A549 (cell line): ENCODE measurements around the gene IRF8. TPM values are rescaled to one million over a fixed set of nuclear protein-coding genes. Genes with fewer than 3 reads are reported as not detected.

Experiments used
- ATAC-seq, 2 experiments: fragments of 200-7000 bp in 1 of 2; fragments of >200 bp in 1 of 2; cut with Nextera tagmentation in 1 of 2; cut with Tn5 transposase in 1 of 2; 3 replicates each; pipeline versions ENCODE4 v1.8.0 to v1.9.1; 2018 to 2020; ENCODE audit warnings: mild to moderate bottlenecking in 1 of 2, moderate library complexity in 1 of 2
- CTCF ChIA-PET: fragments of 300-600 bp; sonication (Branson Sonifier 250); formaldehyde crosslinking; extraction: SDS; loops from one replicate; lab custom pipeline; 2021; ENCODE audit warnings: antibody characterized with exemption, inconsistent platforms; lab: Yijun Ruan, JAX
- POLR2A ChIA-PET: fragments of 350-600 bp; formaldehyde crosslinking; extraction: SDS; loops from one replicate; lab custom pipeline; 2021; ENCODE audit warnings: antibody characterized with exemption, inconsistent platforms; lab: Yijun Ruan, JAX
- DNase-seq, 2 experiments: peaks; one replicate each; pipeline versions ENCODE4 v3.0.0 to v3.0.0-alpha.2; 2011 to 2016; ENCODE audit warnings: low read depth in 1 of 2, low spot score in 1 of 2
- FAIRE-seq: peaks from 2 replicates; lab custom pipeline; 2011; peaks lifted over from hg19 to GRCh38; lab: Jason Lieb, UNC
- H3K27ac ChIP-seq, 2 experiments: fragments of >200 bp; sonication (Bioruptor Twin); formaldehyde crosslinking; 3 replicates each; pipeline ENCODE4 v1.5.1; 2016 to 2017
- H3K4me1 ChIP-seq: fragments of >200 bp; sonication (Bioruptor Twin); formaldehyde crosslinking; 3 replicates; pipeline ENCODE4 v1.6.1; 2016
- H3K4me2 ChIP-seq: fragments of >200 bp; sonication (Bioruptor Twin); formaldehyde crosslinking; 3 replicates; pipeline ENCODE4 v1.6.1; 2016
- H3K4me3 ChIP-seq: fragments of >200 bp; sonication (Bioruptor Twin); formaldehyde crosslinking; 3 replicates; pipeline ENCODE4 v1.5.1; 2016
- H3K9me3 ChIP-seq: fragments of >200 bp; sonication (Bioruptor Twin); formaldehyde crosslinking; 3 replicates; pipeline ENCODE4 v1.6.1; 2016
- CBX8 ChIP-seq: fragments of 200-600 bp; sonication (generic); IDR thresholded peaks from 2 replicates; pipeline ENCODE4 v1.6.1; 2016
- HMGXB4 ChIP-seq: fragments of 250-450 bp; sonication (Bioruptor Pico); IDR thresholded peaks from 2 replicates; pipeline ENCODE4 v1.5.0; 2021; ENCODE audit warnings: mild to moderate bottlenecking, moderate library complexity, borderline replicate concordance
- HOXA7 ChIP-seq: fragments of 250-450 bp; sonication (Bioruptor Pico); IDR thresholded peaks from 2 replicates; pipeline ENCODE4 v1.5.0; 2020; ENCODE audit warnings: mild to moderate bottlenecking, moderate library complexity
- HOXB13 ChIP-seq: fragments of 250-450 bp; sonication (Bioruptor Pico); IDR thresholded peaks from 2 replicates; pipeline ENCODE4 v1.5.0; 2020; ENCODE audit warnings: low read depth, mild to moderate bottlenecking, moderate library complexity
- JUNB ChIP-seq: fragments of >200 bp; sonication (Bioruptor Twin); formaldehyde crosslinking; IDR thresholded peaks from 2 replicates; pipeline ENCODE4 v1.6.1; 2016
- KDM1A ChIP-seq: fragments of 200-600 bp; sonication (generic); IDR thresholded peaks from 2 replicates; pipeline ENCODE4 v1.6.1; 2016; ENCODE audit warnings: low read depth, mild to moderate bottlenecking
- MAX ChIP-seq: IDR thresholded peaks from 2 replicates; pipeline ENCODE4 v1.6.1; 2012
- MYC ChIP-seq: IDR thresholded peaks from 2 replicates; pipeline ENCODE4 v1.6.1; 2012; ENCODE audit warnings: mild to moderate bottlenecking, inconsistent platforms, low read length, improper control_type of control experiment, borderline replicate concordance
- PHF8 ChIP-seq: fragments of 200-600 bp; sonication (generic); IDR thresholded peaks from 2 replicates; pipeline ENCODE4 v1.6.1; 2016; ENCODE audit warnings: low read depth, mild to moderate bottlenecking, antibody characterized with exemption, moderate library complexity, borderline replicate concordance
- RNF2 ChIP-seq: fragments of 200-600 bp; sonication (generic); IDR thresholded peaks from 2 replicates; pipeline ENCODE4 v1.6.1; 2016; ENCODE audit warnings: low read depth, mild to moderate bottlenecking, antibody characterized with exemption, moderate library complexity, borderline replicate concordance
- SMC3 ChIP-seq: fragments of >200 bp; sonication (Bioruptor Twin); formaldehyde crosslinking; IDR thresholded peaks from 3 replicates; pipeline ENCODE4 v1.6.1; 2018; ENCODE audit warnings: inconsistent platforms
- ZC3H11A ChIP-seq: fragments of 450-650 bp; IDR thresholded peaks from 2 replicates; pipeline ENCODE4 v1.6.1; 2014; ENCODE audit warnings: antibody characterized with exemption, mild to moderate bottlenecking
- ZFP36 ChIP-seq: fragments of 450-650 bp; IDR thresholded peaks from 2 replicates; pipeline ENCODE4 v1.6.1; 2014; ENCODE audit warnings: borderline replicate concordance; ENCODE audit not compliant: partially characterized antibody
- ZNF302 ChIP-seq: fragments of 250-450 bp; sonication (Bioruptor Pico); IDR thresholded peaks from 2 replicates; pipeline ENCODE4 v1.9.0; 2021; ENCODE audit warnings: inconsistent platforms, mild to moderate bottlenecking, moderate library complexity
- WGBS: methylation state at CpG from one replicate; pipeline ENCODE4 v1.1.6; 2017; ENCODE audit errors: missing lambda C conversion rate; 5-methylcytosine and 5-hydroxymethylcytosine counted together
- polyA plus RNA-seq, 4 experiments: library from polyadenylated mRNA; depleted of rRNA in 3 of 4; stranded (reverse); fragments of >200 nt; fragmentation: RNase III in 1 of 4; extraction: RNeasy Plus Mini Kit Qiagen cat#74134 plus additional on column Dnase treatment in 1 of 4; gene quantifications; 2 replicates in 3 of 4; 3 replicates in 1 of 4; pipeline ENCODE4 v1.2.3, GENCODE V29; 2011 to 2017
- TF ChIP-seq, protein P1 (sequence below): IDR thresholded peaks from 2 replicates; pipeline ENCODE4 v1.6.1; 2012; ENCODE audit warnings: low read depth, borderline replicate concordance

The IRF8 gene
- polyA plus RNA-seq, 2 of the 4 experiments (the other 2 are of a cell fraction): 0.16 to 0.18 TPM

- Histone ChIP-seq H3K9me3 (peaks cover 13% of the 10 kb centered on the region; the same call in 1 of the 3 replicates), H3K27ac (no peak overlapping the region), H3K4me2 (no peak overlapping the region), H3K4me3 (no peak overlapping the region), H3K4me1 (no peaks in the 10 kb centered on the region)
- DNase-seq: no peak
- TF ChIP-seq ZC3H11A (peak; percentile 65), HOXB13 (no peak), MAX (no peak), PHF8 (no peak)
- no peak for ATAC-seq
- ChIA-PET CTCF (interaction anchor here (1.3 kb wide), 1 partner anchor 153 kb away, joined by 3 read pairs; no protein-coding TSS in a partner anchor), POLR2A (no interaction called here)
- FAIRE-seq: no peak
- 79% methylated on average over 19 of the region's 19 CpGs for WGBS
Measured at GRCh38 chr16:85862476-85863383, 36.2 kb upstream of the IRF8 start.

- no peaks in the 10 kb centered on the region for H3K4me1 ChIP-seq
- H3K4me2 ChIP-seq: no peak overlapping the region
- CTCF ChIA-PET: no interaction called here
- WGBS: 73% methylated on average over 5 of the region's 5 CpGs
- no peak for ATAC-seq
- TF ChIP-seq HMGXB4 (CRISPR knock-in tag) (no peak), HOXA7 (CRISPR knock-in tag) (no peak), RNF2 (no peak), ZFP36 (no peak), KDM1A (no peak), ZNF302 (CRISPR knock-in tag) (no peak), SMC3 (no peak), ZC3H11A (no peak), PHF8 (no peak), JUNB (no peak), CBX8 (no peak), MYC (no peak)
- H3K4me3 ChIP-seq: no peak overlapping the region
- no peak for FAIRE-seq
- peaks cover 13% of the 10 kb centered on the region; the same call in 1 of the 3 replicates for H3K9me3 ChIP-seq
- POLR2A ChIA-PET: no interaction called here
- no peak overlapping the region for H3K27ac ChIP-seq
- no peak for DNase-seq
Measured at GRCh38 chr16:85863384-85863774, 35.6 kb upstream of the IRF8 start.

DNA sequence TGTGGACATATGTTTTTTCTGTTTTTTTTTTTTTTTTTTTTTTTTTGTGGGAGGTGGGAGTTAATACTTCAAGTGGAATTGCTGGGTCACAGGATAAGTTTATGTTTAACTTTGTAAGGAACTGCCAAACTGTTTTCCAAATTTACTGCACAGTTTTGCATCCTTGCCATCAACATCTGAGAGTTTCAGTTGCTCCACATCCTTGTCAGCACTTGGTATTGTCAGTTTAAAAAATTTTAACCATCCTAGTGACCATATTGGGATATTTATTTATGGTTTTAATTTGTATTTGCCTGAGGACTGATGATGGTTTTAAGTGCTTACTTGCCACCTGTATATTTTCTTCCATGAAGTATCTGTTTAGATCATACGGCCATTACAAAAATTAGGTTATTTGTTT is 34.0 kb upstream of the IRF8 start:
- no peak overlapping the region for H3K4me3 ChIP-seq
- H3K4me1 ChIP-seq: no peaks in the 10 kb centered on the region
- WGBS: 87% methylated on average over 1 of the region's 1 CpG
- DNase-seq (no peak), ATAC-seq (no peak), FAIRE-seq (no peak)
- H3K27ac ChIP-seq: no peak overlapping the region
- ChIA-PET CTCF (no interaction called here), POLR2A (no interaction called here)
- no peak overlapping the region for H3K4me2 ChIP-seq
- H3K9me3 ChIP-seq: peaks cover 13% of the 10 kb centered on the region; the same call in 1 of the 3 replicates
- TF ChIP-seq ZFP36 (peak; percentile 80), SMC3 (no peak)

DNA sequence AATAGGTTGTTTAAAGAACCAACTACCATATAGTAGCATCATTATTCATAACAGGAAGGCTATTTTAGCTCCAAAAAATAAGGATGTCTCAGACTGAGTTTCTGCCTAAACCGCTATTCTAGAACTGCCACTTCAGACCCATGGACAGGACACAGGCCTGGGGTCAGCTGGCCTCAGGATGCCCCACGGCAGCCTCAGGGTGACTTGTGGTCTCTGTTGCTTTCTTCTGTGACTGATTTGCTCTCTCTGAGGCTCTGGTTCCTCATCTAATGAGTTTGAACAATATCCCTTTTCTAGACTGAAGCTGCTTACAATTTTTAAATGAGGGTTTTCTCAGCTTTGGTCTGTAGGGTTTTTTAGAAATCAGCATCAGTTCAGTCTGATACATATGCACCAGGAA is 31.8 kb upstream of the IRF8 start:
- Histone ChIP-seq H3K4me3 (no peak overlapping the region), H3K4me1 (no peaks in the 10 kb centered on the region), H3K27ac (no peak overlapping the region), H3K9me3 (peaks cover 13% of the 10 kb centered on the region; the same call in 1 of the 3 replicates), H3K4me2 (no peak overlapping the region)
- ChIA-PET CTCF (interaction anchor here (1.0 to 1.9 kb wide), 3 partner anchors 12 to 46 kb away, joined by 3 to 6 read pairs (median 4); no protein-coding TSS in a partner anchor), POLR2A (no interaction called here)
- TF ChIP-seq, protein P1, sequence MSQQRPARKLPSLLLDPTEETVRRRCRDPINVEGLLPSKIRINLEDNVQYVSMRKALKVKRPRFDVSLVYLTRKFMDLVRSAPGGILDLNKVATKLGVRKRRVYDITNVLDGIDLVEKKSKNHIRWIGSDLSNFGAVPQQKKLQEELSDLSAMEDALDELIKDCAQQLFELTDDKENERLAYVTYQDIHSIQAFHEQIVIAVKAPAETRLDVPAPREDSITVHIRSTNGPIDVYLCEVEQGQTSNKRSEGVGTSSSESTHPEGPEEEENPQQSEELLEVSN: no peak
- FAIRE-seq: no peak
- ATAC-seq: no peak
- DNase-seq: no peak
- 61% methylated on average over 2 of the region's 2 CpGs for WGBS
